ENCODE measurements around the gene LATS2. TPM values are rescaled to one million over a fixed set of nuclear protein-coding genes. Genes with fewer than 3 reads are reported as not detected.

Gene LATS2
- total RNA-seq, 1 donor from 2014 or later = 17.8 TPM

DNA sequence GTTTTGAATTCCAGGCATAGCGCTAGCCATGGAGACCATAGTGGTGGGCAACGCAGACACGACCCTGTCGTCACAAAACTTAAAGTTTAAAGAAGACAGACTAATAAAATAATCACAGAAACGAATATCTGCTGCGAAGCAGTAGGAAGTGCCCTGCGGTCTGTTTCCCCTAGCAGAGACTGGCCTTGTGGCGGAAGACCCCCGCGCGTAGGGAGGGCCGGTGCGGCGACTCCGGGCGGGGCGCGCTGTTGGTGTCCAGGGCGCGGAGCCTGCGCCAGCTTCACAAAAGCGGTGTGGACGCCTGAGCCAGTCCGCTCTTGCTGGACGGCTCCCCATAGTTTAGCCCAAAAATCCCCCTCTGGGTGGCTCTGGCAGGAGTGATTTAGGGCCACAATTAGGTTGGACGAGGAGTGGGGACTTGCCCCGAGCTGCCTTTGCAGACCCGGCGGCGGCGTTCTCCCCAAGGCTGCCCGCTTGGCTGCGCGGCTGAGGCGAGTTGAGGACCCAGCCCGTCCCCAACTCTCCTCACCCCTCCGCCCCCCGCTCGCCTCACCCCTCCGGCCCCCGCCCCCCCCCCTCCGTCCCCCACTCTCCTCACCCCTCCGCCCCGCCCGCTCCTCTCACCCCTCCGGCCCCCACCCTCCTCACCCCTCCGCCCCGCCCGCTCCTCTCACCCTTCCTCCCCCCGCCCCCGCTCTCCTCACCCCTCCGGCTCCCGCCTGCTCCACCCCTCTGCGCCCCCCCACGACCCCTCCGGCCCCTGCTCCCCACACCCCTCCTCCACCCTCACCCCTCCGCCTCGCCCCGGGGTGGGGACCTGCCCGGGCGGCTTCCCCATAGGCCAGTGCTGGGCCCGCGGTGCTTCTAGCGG, 14.2 kb upstream of the LATS2 start:
- TF ChIP-seq, protein P1, sequence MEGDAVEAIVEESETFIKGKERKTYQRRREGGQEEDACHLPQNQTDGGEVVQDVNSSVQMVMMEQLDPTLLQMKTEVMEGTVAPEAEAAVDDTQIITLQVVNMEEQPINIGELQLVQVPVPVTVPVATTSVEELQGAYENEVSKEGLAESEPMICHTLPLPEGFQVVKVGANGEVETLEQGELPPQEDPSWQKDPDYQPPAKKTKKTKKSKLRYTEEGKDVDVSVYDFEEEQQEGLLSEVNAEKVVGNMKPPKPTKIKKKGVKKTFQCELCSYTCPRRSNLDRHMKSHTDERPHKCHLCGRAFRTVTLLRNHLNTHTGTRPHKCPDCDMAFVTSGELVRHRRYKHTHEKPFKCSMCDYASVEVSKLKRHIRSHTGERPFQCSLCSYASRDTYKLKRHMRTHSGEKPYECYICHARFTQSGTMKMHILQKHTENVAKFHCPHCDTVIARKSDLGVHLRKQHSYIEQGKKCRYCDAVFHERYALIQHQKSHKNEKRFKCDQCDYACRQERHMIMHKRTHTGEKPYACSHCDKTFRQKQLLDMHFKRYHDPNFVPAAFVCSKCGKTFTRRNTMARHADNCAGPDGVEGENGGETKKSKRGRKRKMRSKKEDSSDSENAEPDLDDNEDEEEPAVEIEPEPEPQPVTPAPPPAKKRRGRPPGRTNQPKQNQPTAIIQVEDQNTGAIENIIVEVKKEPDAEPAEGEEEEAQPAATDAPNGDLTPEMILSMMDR (conservative IDR thresholded peaks at IDR 0.05) = no peak
- H3K36me3 Mint-ChIP-seq = no peaks in the 10 kb centered on the region
- peak overlapping the region; percentile 82 for H3K4me3 Mint-ChIP-seq
- no peaks in the 10 kb centered on the region for H3K9me3 Mint-ChIP-seq
- peaks cover 33% of the 10 kb centered on the region for H3K4me1 Mint-ChIP-seq (ENCODE audit: unreplicated experiment)
- DNase-seq (ENCODE audit: extremely low spot score, unreplicated experiment) = peak; percentile 77
- no peaks in the 10 kb centered on the region for H3K27me3 Mint-ChIP-seq
- H3K27ac Mint-ChIP-seq = peak overlapping the region; percentile 23

DNA sequence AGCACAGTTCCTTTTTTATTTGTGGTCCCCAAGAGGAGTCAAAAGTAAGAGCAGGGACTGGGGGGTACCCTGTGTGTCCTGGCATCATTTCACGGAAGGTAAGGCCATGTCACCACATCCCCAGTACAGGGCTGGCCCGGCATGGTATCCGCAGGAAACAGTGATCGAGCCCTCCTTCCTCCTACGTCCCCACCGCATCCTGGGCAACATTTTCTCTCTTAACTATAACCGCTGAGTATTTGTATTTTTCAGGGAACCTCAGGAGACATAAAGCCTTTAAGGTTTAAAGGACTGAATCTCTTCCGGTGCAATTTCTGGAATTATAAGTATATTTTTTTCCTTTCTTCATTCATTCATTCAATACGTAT, 13.6 kb upstream of the LATS2 start:
- H3K9me3 Mint-ChIP-seq = no peaks in the 10 kb centered on the region
- peaks cover 27% of the 10 kb centered on the region for H3K4me1 Mint-ChIP-seq (ENCODE audit: unreplicated experiment)
- peak overlapping the region; percentile 23 for H3K27ac Mint-ChIP-seq
- DNase-seq (ENCODE audit: extremely low spot score, unreplicated experiment) = no peak
- no peaks in the 10 kb centered on the region for H3K36me3 Mint-ChIP-seq
- TF ChIP-seq, protein P1 (conservative IDR thresholded peaks at IDR 0.05) = no peak
- peak overlapping the region; percentile 82 for H3K4me3 Mint-ChIP-seq
- no peaks in the 10 kb centered on the region for H3K27me3 Mint-ChIP-seq

DNA sequence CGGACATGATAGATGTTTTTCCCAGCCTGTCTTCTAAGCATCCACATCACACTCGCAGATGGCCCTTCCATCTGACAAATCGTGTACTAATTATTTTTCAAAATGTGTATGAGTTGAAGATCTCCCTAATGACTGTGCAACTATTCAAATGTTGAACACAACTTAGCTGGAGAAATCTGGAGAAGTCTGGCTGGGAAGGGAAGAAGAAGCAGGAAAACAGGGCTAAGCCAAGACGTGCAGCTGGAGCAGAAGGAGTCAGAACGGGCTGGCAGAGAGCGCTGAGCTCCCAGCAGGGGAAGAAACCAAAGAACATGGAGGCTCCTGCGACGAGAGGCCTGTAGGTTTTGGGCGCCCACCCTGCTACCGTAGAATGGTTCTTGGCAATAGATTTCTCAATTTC, 13.2 kb upstream of the LATS2 start:
- no peak for DNase-seq (ENCODE audit: extremely low spot score, unreplicated experiment)
- Mint-ChIP-seq H3K27ac (no peak overlapping the region), H3K36me3 (no peaks in the 10 kb centered on the region), H3K9me3 (no peaks in the 10 kb centered on the region), H3K4me1 (ENCODE audit: unreplicated experiment) (peaks cover 22% of the 10 kb centered on the region), H3K27me3 (no peaks in the 10 kb centered on the region), H3K4me3 (peak overlapping the region; percentile 82)
- TF ChIP-seq, protein P1 (conservative IDR thresholded peaks at IDR 0.05) = no peak

DNA sequence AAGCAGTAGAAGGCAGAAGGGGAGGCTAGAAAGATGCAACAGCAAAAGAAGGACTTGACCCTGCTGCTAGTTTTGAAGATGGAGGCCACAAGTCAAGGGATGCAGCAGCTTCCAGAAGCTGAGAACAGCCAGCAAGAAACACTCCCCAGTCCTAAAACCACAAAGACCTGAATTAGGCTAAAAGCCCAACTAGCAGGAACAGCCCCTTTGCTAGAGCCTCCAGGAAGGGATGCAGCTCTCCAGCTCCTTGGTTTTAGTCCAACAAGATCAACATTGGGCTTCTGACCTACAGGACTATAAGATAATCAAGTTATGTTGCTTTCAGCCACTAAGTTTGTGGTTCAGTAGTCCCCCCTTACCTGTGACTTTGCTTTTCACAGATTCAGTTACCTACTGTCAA, 10.5 kb upstream of the LATS2 start:
- H3K4me3 Mint-ChIP-seq = no peak overlapping the region
- TF ChIP-seq, protein P1 (conservative IDR thresholded peaks at IDR 0.05) = no peak
- no peaks in the 10 kb centered on the region for H3K9me3 Mint-ChIP-seq
- H3K36me3 Mint-ChIP-seq = no peaks in the 10 kb centered on the region
- H3K4me1 Mint-ChIP-seq (ENCODE audit: unreplicated experiment) = peaks cover 13% of the 10 kb centered on the region
- no peak for DNase-seq (ENCODE audit: extremely low spot score, unreplicated experiment)
- H3K27me3 Mint-ChIP-seq = no peaks in the 10 kb centered on the region
- no peak overlapping the region for H3K27ac Mint-ChIP-seq

DNA sequence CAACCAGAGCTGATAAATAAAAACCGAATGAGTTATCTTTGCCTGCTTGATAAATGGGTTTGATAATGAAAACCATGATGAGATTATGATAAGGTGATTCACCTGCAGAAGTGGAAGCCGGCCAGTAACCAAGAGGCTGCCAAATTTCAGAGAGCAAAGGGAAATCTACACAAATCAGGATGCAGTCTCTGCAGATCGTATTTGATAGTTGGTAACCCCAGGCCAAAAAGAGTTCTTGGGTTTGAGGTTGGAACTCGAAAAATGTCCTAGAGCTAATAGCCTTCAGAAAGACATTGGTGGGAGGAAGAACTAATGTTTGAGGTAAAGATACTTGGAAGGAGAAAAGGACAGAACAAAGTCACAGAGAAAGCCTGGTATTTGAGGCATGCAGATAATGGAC, 9.6 kb upstream of the LATS2 start:
- Mint-ChIP-seq H3K4me3 (no peak overlapping the region), H3K4me1 (ENCODE audit: unreplicated experiment) (peaks cover 13% of the 10 kb centered on the region), H3K27me3 (no peaks in the 10 kb centered on the region), H3K9me3 (no peaks in the 10 kb centered on the region), H3K36me3 (no peaks in the 10 kb centered on the region), H3K27ac (peak overlapping the region; percentile 43)
- no peak for DNase-seq (ENCODE audit: extremely low spot score, unreplicated experiment)
- TF ChIP-seq, protein P1 (conservative IDR thresholded peaks at IDR 0.05) = no peak

Data from type B pancreatic cell (in vitro differentiated cells).